Measurements from ENCODE around the gene RCVRN.
A peak's percentile ranks its signal among the peaks of the same experiment; 100 is the strongest.

The RCVRN gene

GRCh38 chr17:9905078-9905415 is at the start of gene RCVRN:
Gene RCVRN, minus strand, starts transcription at chr17:9905271. Its CDS starts 91 bp downstream, at chr17:9905180.
- no peak for DNase-seq

GRCh38 chr17:9953492-9953891 is 48.4 kb upstream of the RCVRN start:
- no peak for DNase-seq

GRCh38 chr17:9951803-9952202 is 46.7 kb upstream of the RCVRN start:
- no peak for DNase-seq

GRCh38 chr17:9948928-9949327 is 43.9 kb upstream of the RCVRN start:
- DNase-seq, result no peak

- no peak for DNase-seq
Measured at GRCh38 chr17:9944704-9945103, 39.6 kb upstream of the RCVRN start.

- DNase-seq, result no peak
Measured at GRCh38 chr17:9943343-9943742, 38.3 kb upstream of the RCVRN start.

- no peak for DNase-seq
Measured at GRCh38 chr17:9942885-9943284, 37.8 kb upstream of the RCVRN start.

GRCh38 chr17:9941305-9941704 is 36.2 kb upstream of the RCVRN start:
- DNase-seq, result peak in 1 of 2 experiments; percentile 75

- DNase-seq, result no peak
Measured at GRCh38 chr17:9940841-9941240, 35.8 kb upstream of the RCVRN start.

- no peak for DNase-seq
Measured at GRCh38 chr17:9938764-9939163, 33.7 kb upstream of the RCVRN start.

GRCh38 chr17:9937901-9938300 is 32.8 kb upstream of the RCVRN start:
- no peak for DNase-seq

- no peak for DNase-seq
Measured at GRCh38 chr17:9937241-9937761, 32.2 kb upstream of the RCVRN start.

- DNase-seq, result no peak
Measured at GRCh38 chr17:9936095-9936494, 31.0 kb upstream of the RCVRN start.

- no peak for DNase-seq
Measured at GRCh38 chr17:9935408-9935807, 30.3 kb upstream of the RCVRN start.

GRCh38 chr17:9934331-9934730 is 29.3 kb upstream of the RCVRN start:
- no peak for DNase-seq

- no peak for DNase-seq
Measured at GRCh38 chr17:9932491-9932890, 27.4 kb upstream of the RCVRN start.

- DNase-seq, result no peak
Measured at GRCh38 chr17:9931144-9931741, 26.2 kb upstream of the RCVRN start.

GRCh38 chr17:9929871-9930270 is 24.8 kb upstream of the RCVRN start:
- DNase-seq, result no peak

GRCh38 chr17:9928601-9929333 is 23.7 kb upstream of the RCVRN start:
- peak in 1 of 2 experiments; percentile 42 for DNase-seq

GRCh38 chr17:9926150-9926804 is 21.2 kb upstream of the RCVRN start:
- DNase-seq, result no peak

- no peak for DNase-seq
Measured at GRCh38 chr17:9925457-9925856, 20.4 kb upstream of the RCVRN start.

- peak; percentile 77 to 86 for DNase-seq
Measured at GRCh38 chr17:9924735-9925191, 19.7 kb upstream of the RCVRN start.

- DNase-seq, result no peak
Measured at GRCh38 chr17:9922012-9922848, 17.2 kb upstream of the RCVRN start.
